ENCODE data around the gene NUDT13.

Gene NUDT13

GRCh38 chr10:73167458-73167782, 57.2 kb downstream of the NUDT13 start:
- DNase-seq: peak in 1 of 2 experiments; percentile 46

GRCh38 chr10:73167783-73168464, 57.7 kb downstream of the NUDT13 start, which contains the start of the genes ECD and FAM149B1:
Gene ECD, minus strand, starts transcription at chr10:73168008. Its CDS starts 4,071 bp downstream, at chr10:73163937.
Gene FAM149B1, plus strand, starts transcription at chr10:73168119. Its CDS starts 221 bp downstream, at chr10:73168340.
- peak; percentile 89 to 91 for DNase-seq

GRCh38 chr10:73168465-73168803, 58.2 kb downstream of the NUDT13 start:
- no peak for DNase-seq

- no peak for DNase-seq
These were observed 59.1 kb downstream of the NUDT13 start for GRCh38 chr10:73169320-73169719.

- DNase-seq: no peak
These were observed 62.6 kb downstream of the NUDT13 start for GRCh38 chr10:73172867-73173266.

- DNase-seq: no peak
These were observed 64.1 kb downstream of the NUDT13 start for GRCh38 chr10:73174148-73174925.

Measured in stimulated activated CD4-positive, alpha-beta T cell treated with anti-CD3 and anti-CD28 coated beads, Interleukin-4, amount 100 ng/mL, for 4 hours (primary cell).